ENCODE measurements around the gene CD83.

DNA sequence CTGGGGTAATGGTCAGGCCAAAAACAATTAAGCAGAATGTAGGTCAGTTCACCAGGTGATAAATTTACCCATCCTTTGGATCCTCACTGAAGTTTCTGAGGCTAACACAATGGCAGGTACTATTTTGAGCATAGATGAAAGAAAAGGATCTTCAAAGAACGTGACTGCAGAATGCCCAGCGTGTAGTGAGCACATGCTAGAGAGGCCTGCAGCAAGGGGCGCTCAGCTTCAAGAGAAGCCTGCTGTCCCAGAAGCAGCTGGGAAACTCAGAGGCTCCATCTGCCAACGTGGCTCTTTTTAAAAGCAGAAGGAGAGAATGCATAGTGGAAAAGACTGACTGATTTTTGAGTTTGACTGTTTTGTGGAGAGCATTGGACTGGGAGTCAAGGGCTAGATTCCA is 57.4 kb downstream of the CD83 start:
- TF ChIP-seq CTCF (IDR thresholded peaks at IDR 0.05) (no peak), POLR2A (IDR thresholded peaks at IDR 0.05; ENCODE audit: low read depth) (no peak), POLR2AphosphoS5 (IDR thresholded peaks at IDR 0.05) (no peak)
